ENCODE results near the gene CDKN1C.

Gene CDKN1C

DNA sequence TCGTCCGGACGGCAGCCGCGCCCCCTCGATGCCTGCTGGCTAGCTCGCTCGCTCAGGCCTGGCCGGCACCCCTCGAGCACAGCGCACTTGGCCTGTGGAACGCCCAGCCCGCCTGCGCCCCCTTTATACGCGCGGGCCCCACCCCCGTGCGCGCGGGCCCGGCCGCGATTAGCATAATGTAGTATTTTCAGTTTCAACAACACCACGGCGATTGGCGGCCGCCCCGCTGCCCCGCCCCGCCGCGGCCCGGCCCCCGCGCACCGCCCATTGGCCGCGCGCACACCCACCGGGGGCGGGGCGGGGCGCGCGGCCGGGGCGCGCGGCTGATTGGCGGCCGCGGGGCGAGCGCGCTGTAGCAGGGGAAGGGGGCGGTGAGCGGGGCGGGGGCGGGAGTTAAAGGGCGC, at the start of gene CDKN1C:
TSS of gene CDKN1C (minus strand) at position 98 of the 404 bp plus-strand sequence. CDS start 319 bp downstream, outside the sequence.
- DNase-seq: peak; percentile 68

DNA sequence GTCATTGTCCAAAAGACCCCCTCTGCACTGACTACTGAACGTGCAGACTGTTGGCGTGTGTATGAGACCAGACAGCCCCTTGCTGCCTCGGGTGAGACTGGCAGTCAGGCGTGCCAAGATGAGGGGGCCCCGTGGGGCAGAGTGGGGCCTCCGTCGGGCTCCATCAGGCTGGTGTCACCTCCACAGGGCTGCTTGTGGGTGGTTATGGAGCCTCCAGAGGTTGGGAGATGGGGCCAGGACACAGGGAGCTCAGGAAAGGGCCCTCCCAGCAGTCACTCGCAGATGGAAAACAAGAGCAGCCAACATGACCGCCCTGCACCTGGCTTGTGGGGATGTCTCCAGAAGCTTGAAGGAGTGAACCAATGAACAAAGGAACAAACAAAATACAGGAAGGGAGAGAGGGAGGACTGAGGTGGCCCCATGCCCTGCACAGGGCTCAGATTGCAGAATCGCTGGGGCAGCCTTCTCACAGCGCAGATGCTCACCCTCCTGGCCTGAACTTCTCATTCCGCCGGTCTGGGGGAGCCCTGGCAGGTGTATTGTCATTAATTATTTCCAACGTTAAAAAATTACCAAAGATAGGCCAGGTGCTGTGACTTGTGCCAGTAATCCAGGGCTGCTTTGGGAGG, 49.1 kb upstream of the CDKN1C start:
- no peak for DNase-seq

DNA sequence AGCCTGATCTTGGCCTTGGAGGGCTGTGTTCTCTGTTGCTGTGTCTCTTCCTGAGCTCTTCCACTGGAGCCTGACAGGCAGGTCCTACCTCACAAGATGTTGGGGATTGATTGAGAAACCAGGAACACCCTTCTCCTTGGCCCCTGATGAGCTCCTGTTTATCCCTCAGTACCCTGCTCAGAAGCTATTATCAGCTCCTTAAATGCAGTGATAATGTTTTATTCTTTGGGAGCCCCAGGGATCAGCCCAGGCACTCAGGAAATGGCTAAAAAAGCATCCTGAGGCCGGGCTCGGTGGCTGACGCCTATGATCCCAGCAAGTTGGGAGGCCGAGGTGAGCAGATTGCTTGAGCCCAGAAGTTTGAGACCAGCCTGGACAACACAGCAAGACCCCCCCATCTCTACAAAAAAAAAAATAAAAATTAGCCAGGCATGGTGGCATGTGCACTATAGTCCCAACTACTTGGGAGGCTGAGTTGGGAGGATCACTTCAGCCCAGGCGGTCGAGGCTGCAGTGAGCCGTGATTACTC, 48.5 kb upstream of the CDKN1C start:
- no peak for DNase-seq

DNA sequence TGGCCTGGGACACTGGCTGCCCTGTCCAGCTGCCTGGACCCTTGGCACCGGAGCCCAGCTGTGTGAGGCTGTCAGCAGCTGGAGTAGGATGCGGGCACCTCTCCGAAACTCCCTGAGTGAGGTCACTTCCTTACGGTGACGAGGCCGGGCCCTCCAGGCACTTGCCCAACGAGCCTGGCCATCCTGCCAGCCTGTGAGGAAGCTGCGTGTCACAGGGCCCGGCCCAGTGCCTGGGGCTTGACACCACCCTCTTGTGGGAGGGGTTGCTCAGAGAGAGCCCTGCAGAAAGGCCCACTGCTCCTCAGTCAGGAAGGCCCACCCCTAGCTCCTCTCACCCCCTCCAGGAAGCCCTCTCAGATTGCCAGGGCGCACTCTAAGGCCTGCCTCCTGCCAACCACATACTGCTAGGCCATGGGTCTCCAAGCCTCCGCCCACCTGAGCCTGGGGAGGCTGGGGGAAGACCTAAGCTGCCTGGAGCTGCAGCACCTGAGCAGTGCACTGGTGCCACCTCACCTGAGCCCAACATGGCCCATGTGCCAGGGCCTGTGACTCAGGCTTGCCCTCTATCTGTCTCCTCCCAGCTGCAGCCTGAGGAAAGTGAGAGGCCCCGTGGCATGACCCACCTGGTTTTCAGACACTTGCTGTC, 47.9 kb upstream of the CDKN1C start:
- peak; percentile 97 for DNase-seq

DNA sequence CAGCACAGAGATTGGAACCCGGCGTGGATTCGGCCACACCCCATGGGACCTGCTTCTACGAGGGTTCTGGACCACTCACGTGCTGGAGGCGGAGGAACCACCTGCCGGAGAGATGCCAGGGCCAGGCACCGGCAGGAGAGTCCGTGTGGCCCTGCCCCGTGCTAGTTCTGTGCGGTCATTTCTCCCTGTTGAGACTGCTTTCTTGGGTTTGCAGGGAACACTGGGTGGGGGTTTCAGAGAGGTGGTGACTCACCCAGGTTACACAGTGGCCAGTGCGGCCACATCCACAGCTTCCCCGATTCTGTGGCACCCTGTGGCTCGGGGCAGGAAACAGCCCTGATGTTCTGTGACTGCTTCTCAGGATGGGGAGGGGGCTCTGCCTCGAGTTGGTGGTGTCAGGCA, 47.3 kb upstream of the CDKN1C start:
- peak; percentile 52 for DNase-seq

DNA sequence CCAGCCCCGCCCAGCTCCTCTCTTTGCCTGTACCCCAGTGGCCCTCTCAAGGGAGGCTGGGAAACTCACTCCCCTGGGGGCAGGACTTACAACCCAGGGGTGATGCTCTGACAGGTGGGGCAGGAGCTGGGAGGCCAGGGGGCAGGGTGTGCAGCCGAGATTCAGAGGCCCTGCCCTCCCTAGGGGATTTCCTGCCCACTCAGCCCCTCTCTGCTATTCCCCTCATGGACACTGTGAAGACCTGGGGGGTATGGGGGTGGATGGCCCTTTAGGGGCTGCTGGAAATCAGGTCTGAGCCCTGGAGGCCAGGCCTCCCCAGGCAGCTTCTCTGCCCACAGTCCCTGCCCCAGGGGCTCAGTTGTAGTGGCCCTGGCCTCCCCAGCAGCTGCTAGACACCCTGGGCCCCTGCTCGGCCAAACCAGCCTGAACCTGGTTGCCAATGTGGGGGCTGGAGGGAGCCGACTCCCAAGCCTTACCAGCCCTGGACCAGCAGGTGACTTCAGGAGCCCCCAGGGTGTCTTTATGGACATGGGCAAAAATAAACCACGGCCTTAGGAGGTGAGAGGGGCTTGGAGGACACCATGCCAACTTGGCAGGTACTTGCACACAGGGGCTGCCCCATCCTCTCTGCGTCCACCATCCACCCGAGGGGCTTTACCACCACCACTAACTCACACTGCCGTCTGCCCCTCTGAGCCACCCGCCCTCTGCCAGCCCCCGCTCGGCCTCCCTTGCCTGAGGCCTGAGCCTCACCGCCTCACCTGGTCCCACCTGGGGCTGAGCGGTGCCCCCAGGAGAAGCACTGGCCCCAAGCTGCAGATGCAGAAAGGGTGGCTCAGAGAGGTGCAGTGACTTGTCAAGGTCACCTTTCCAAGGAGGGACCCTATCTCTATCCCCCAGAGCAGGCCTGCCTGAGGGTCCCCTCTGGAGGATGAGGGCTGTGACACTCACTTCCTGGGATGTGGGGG, 46.5 kb upstream of the CDKN1C start:
- no peak for DNase-seq

DNA sequence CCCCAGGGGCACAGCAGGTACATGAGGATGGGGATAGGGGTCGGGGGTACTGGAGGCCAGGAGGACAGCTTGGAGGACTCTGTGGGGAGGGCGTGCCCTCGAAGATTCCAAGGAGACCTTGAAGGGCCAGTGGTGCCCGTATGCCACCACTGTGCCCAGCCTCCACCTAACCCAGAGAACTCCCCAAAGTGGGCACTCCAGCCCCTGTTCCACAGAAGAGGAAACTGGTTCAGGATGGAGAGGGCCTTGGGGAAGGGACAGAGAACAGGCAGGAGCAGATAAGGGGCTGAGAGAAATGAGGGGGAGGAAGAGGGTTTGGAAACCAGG, 45.8 kb upstream of the CDKN1C start:
- no peak for DNase-seq

DNA sequence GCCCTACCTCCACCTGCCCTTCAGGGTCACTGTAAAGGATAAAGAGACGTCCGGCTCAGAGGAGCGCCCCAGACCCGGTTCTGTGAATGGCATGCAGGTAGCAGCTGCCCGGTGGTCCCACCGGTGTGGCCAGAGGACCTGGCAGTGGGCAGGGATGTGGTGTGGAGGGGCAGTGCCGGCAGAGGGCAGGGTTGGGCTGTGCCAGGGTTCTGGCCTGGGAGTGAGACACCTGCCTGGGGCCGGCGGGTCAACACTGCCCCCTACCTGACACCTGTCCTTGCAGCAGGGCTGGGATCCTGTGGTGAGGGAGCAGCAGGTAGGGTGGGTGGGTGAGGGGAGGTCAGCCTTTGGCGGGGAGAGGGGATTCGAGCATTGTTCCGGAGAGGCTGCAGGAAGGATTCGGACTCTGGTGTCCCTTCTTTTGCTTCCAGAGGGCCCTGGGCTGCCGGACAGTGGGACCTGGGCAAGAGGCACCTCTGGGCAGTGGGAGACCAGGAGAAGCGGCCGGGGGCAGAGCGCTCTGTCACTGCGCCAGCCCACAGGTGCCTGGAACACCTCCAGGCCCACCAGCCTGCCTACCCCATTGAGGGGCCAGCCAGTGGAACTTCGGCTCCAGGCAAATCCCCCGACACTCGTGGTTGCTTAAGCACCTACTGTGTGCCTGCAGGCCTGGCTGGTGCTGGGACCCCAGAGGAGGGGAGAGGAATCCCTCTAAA, 45.3 kb upstream of the CDKN1C start:
- DNase-seq: peak; percentile 38

DNA sequence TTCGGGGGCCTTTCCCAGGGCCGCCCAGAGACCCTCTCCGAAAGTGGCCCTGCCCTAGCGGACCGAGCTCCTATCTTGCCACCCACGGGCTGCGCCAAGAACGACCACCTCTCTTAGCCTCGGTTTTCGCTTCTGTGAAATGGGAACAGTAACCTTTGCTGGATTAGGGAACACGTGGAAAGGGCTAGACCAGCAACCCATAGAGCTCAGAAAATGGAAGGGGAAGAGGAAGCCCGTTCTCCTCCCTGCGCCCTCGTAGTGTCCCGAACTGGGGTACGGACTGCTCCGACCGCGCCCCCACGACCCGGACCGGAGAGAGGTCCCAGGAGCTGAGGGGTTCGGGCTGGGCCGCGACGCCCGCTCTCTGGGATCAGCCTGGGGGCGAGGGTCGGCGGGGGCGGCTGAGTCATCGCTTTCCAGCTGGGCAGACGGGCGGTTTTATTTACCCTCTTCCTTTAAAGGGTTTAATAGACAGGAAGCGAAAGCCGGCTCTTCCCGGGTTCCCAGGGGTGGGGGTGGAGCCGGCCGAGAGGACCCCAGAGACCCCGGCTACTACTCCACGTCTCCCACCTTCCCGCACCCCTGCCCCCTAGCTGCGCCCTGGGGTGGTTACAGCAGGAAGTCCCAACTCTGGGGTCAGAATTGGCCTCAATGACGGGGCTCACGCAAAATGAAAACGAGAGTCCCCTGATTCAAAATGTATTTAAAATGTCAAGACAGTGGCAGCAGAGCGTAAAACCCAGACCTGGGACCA, 44.6 kb upstream of the CDKN1C start:
- DNase-seq: peak; percentile 60

DNA sequence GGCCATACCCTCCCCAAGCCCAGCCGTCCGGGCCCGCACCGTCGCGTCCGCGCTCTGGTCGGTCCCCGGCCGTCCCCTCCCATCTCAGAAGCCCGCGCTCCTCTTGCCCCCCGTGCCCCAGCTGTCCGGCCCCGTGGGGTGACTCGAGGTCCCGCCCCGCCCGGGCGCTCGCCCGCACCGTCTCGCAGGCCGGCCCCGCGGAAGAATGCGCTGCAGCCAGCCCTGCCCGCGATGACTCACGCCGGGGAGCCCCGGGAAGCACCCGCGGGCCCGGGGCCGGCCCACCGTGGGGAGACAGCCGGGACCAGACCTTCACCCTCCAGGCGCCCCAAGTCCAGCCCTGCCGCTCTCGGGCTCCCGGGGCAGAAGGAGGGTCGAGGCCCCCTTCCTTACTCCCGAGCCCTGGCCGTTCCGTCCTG, 44.0 kb upstream of the CDKN1C start:
- peak; percentile 25 for DNase-seq

DNA sequence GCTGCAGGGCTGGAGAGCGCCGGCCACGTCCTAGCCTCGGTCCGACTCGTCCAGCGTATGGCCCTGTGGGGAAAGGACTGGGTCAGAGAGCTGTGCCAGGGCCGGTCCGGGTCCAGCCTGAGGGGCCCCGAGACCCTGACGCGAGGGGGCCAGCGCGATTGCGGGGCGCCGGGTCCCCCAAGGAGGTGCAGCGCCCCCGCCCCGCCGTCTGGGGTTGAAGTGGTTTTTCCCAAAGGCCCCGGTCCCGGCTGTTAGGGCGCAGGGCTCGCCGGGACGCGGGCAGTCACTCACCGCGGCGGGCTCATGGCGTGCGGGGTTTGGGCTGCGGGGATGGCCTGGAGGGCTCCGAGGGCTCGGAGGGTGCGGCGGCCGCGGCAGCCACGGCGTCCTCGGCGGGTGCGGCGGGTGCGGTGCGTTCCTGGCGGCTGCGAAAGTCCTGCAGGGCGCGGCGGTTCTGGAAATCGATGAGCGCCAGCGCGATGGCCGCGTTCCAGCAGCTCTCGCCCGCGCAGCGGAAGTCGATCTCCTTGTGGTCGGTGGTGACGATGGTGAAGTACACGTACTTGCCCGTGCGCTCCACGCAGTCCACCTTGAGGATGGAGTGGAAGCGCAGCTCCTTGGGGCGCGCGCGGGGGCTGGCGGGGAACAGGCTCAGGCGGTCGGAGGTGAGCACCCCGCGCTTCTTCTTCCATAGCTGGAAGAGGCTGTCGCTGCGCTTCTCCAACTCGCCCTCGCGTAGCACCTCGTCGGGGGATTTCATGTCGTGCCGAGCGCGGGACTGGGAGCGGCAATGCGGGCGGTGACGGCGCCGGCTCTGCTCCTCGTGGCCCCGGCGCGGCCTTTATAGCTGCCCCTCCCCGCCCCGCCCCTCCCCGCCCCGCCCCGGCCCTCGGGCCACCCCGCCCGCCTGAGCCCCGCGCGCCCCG, 43.3 kb upstream of the CDKN1C start, which contains the start of gene PHLDA2:
TSS of gene PHLDA2 (minus strand) at position 816 of the 926 bp plus-strand sequence. CDS start at position 760, 56 bp downstream.
- DNase-seq: peak; percentile 48

DNA sequence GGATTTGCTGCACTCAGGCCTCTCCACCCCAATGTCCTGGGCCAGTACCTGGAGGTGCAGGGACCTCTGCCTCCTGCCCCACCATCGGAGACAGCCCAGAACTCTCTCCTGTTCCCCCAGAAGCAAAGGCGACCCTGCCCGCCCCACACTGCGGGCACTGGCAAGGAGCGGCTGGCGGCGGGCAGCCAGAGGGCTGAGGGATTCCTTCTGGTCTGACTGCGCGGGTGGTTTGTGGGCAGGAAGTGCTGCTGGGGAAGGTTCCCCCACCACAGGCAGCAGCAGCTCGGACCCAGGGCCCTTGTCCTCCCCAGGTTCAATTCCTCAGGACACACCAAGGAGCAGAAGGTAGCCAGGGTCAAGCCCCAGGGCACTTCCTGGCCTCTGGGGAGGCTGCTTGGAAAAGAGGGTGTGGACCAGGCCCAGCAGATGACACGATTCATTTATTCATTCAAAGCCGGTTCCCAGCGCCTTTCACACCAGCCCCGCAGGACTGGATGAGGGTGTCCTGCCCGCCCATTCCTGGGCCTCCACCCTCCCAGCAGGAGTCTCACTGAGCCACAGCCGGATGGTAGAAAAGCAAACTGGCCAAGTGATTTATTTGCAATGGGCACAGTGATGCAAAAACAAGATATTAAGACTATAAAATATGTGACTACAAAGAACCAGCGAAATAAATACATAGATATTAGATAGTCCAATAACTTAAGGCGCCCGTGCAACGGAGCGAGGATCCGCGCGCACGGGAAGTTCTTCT, 42.5 kb upstream of the CDKN1C start:
- peak; percentile 24 for DNase-seq

DNA sequence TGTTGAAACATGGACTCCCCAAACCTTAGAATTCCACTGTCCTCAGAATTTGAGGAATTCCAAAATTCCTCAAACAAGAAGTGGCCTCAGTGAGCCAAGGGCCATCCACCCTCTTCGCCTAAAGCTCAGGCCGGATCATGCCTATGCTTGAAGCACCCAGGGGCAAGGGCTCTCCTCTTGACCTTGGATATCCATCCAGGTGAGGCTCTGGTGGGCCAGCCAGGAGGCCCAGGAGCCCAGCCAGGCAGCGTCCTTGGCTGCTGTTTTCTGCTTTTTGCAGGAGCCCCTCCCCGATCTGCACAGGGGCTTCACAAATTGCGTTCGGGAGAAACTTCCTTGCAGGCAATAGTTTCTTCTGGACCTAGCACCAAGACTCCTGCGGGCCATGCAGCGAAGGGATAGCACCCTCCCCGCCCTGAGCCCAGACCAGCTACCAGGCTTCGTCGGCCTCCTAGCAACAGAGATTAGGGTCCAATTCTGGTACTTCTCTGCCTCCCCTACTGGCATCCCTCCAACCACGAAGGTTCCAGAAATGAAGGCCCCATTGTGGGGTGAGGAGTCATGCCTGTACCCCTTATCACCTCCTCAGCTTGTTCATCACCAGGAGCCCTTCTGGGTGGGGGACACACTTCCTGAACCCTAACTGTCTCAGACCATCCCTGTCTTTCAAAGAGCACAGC, 41.7 kb upstream of the CDKN1C start:
- no peak for DNase-seq

DNA sequence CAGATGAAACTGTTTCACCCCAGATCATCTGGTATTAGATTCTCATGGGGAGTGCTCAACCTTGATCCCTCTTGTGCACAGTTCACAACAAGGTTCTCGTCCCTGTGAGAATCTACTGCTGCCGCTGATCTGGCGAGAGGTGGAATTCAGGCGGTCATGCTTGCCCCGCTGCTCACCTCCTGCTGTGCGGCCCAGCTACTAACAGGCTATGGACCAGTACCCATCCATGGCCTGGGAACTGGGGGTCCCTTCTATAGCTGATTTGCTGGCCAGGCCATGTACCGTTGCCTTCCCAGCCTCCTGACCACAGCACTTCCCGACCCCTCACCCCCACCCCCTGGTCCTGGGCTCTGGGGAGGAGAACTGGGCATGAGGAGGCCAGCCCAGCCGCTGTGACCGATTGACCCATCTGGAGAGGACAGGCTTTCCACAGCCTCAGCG, 41.1 kb upstream of the CDKN1C start:
- DNase-seq: no peak

DNA sequence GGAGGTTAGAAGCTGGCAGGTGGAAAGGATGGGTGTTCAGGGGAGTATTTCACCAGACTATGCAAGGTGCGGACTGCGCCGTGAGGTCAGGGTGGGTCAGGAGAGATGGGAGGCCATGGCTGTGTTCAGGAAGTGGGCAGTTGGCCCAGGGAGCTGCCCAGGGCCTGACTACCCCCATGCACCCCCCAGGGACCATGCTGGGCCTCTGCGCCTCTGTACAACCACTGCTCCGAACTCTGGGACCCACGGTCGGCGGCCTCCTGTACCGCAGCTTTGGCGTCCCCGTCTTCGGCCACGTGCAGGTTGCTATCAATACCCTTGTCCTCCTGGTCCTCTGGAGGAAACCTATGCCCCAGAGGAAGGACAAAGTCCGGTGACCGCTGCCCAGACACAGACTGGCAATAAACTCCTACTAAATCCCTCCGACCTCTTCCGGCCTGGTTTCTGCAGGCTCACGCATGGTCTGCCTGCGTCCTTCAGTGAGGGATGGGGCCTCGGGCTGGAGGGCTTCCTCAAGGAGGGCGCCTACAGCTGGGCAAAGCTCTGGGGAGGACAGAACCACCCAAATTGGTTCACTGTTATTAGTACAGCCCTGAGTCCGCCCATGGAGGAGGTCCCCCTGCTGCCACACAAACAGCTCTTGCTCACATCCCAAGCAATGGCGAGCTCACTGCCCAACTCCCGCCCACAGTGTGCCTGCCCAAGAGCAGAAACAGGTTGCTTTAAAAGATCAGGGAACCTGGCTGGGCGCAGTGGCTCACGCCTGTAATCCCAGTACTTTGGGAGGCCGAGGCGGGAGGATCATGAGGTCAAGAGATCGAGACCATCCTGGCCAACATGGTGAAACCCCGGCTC, 39.5 kb upstream of the CDKN1C start:
- no peak for DNase-seq

DNA sequence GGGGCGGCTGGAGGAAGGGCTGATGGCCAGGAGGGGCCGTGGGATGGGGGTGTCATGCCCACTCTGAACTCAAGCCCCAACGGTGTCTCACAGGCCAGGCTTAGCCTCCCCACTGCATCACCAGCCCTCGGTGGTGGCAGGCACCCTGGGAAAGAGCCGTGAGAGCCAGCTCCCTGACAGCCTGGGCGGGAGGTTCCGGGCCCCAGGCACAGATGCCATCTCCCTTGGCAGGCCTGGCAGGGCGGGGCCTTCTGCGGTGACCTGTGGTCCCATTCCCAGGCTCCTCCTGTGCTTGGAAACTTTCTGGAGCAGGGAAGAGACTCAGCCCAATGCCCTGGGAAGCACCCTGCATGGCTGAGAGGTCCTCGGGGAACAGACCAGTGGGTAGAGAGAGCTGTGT, 38.8 kb upstream of the CDKN1C start:
- no peak for DNase-seq

DNA sequence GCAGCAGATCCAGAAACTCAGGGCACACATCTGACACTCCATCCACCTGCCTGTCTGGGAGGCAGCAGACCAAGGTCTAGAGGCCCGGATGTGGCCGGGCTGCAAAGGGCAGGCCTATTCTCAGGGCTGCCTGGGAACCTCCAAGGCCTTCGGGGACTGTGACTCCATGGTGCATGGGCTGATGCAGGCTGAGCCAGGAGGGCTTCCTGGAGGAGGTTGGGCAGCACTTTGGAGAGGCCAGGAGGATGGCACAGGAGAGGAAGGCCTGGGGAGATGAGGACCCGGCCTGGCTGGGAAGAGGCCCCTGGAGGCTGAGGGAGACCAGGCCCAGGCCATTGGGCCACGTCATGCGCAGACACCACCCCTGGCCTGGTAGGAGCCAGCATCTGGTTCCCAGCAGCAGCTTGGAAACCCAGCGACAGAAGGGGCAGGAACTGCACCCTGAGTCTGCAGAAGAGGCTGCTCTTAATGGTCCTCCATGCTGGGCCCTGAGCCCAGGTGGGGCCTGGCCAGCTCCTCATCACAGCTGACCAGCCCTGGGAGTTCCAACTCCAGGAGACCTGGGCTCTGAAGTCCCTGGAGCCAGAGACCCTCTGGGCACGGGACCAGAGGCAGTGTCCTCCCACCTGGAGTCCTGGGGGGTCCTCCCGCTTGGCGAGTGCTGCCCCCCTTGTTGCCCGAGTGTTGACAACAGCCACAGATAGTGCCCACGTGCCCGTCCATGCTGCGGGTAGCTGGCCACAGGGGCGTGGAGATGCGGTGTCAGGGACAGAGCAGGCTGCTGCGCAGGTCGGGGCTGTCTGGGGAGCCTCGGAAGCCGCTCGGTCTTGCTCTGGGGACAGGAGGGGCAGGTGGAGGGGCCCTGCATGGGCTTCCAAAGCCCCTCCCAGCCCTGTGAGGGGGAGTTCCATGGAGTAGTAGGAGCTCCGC, 38.1 kb upstream of the CDKN1C start:
- no peak for DNase-seq
